GM12874 (cell line): ENCODE measurements around the gene DVL1.

Experiments used
- CTCF ChIP-seq: IDR thresholded peaks from 2 replicates; pipeline ENCODE4 v1.5.1; 2011; ENCODE audit warnings: low read depth, mild to moderate bottlenecking, control low read depth, low read length, moderate library complexity; ENCODE audit not compliant: insufficient read depth

Gene DVL1

DNA sequence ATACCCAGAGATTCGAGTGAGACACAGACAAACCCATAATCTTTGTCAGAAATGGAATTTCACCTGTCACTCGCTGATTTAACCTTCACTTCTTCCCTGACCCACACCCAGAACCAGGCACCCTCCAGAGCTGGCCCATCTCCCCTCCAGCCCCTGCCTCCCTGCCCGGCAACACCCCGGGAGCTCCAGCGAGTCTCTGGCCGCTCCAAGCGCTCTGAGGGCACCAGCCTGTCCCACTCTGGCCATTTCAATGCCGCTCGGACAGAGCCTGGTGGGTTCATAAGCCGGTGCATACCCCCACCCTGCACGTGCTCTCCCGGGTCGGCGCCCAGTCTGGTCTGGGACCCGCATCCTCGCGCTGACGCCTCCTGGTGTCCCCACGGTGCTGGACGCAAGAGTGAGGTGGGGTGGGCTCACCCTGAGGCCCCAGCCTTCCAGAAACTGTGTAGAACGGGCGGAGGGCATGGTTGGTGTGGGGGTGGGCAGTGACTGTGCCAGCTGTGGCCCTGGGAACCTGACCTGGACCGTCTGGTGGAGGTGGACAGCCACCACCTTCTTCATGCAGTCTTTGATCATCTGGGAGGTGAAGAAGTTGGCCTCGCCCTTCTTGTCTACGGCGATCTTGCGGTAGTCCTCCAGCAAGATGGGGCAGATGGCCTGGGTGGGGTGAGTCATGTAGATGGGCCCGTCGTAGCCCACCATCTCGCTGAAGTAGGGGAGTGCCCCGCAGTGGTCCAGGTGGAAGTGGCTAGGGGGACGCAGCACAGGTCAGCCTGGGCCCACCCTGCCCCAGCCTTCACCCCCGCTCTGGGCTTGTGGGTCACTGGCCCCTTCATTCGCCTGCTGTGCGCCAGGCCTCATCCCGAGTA, 30.2 kb downstream of the DVL1 start:
- no peak for TF ChIP-seq CTCF

- no peak for TF ChIP-seq CTCF
These were observed 31.0 kb downstream of the DVL1 start for GRCh38 chr1:1318131-1318652.

GRCh38 chr1:1317420-1317819, 31.8 kb downstream of the DVL1 start:
- no peak for TF ChIP-seq CTCF

DNA sequence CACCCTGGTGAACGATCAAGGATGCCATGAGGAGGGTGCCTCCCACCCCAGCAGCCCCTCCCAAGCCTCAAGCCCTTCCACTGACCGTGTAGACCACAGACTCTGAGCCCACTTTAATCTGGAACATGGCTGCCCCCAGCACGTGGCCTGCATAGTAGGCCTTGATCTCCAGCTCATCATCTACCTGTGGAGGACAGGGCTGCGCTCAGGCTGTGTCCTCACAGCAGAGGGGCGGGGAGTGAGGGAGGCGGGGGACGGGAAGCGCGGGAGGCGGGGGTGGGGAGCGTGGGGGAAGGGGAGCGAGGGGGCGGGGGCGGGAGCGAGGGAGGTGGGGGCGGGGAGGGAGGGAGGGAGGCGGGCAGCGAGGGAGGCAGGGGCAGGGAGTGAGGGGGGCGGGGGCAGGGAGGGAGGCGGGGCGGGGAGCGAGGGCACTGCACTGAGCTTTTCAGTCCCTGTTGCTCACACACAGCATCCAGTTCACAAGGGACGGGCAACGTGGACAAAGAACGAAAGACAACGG, 33.7 kb downstream of the DVL1 start:
- TF ChIP-seq CTCF: no peak

- TF ChIP-seq CTCF: no peak
These were observed 34.4 kb downstream of the DVL1 start for GRCh38 chr1:1314678-1315335.

DNA sequence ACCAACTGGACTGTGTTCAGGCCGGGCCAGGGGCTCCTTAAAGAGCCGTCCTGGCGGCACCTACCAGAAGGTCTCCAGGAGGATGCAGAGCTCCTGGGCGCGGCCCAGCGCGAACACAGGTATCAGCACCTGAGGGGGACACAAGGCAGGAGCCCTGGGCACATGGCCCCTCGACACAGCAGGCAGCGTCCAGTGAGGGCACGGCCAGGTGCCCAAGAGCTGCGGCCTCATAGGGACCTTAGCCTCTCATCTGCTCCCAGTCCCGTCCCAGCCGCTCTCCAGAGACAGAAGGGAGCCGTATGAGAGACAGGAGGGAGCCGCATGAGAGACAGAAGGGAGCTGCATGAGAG, 35.0 kb downstream of the DVL1 start:
- TF ChIP-seq CTCF: no peak

- TF ChIP-seq CTCF: no peak
These were observed 35.5 kb downstream of the DVL1 start for GRCh38 chr1:1313500-1314236.
